ENCODE results near the gene MASP2.
"Not testable (repeated sequence)": the region's sequence is repeated elsewhere in the genome, so short reads cannot be mapped to it uniquely, and the experiment has no call there.

The MASP2 gene

DNA sequence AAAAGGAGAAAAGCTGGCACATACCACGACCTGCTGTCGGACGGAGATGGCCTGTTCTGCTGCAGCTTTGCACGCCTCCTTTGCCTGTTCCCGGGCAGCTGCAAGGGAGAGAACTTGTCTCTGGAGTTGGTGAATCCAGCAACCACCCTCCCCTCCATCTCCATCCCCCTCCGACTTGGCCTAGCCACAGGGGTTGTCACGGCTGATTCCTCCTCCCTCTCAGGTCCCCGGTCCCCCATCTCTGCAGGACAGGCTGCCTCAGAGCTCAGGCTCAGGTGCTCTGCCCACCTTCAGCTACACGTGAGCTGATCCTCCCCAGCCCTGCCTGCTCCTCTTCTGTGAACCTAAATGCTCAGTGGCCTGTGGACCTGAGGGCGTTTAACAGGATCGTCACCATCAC is 23.8 kb upstream of the MASP2 start:
- TF ChIP-seq, protein P1, sequence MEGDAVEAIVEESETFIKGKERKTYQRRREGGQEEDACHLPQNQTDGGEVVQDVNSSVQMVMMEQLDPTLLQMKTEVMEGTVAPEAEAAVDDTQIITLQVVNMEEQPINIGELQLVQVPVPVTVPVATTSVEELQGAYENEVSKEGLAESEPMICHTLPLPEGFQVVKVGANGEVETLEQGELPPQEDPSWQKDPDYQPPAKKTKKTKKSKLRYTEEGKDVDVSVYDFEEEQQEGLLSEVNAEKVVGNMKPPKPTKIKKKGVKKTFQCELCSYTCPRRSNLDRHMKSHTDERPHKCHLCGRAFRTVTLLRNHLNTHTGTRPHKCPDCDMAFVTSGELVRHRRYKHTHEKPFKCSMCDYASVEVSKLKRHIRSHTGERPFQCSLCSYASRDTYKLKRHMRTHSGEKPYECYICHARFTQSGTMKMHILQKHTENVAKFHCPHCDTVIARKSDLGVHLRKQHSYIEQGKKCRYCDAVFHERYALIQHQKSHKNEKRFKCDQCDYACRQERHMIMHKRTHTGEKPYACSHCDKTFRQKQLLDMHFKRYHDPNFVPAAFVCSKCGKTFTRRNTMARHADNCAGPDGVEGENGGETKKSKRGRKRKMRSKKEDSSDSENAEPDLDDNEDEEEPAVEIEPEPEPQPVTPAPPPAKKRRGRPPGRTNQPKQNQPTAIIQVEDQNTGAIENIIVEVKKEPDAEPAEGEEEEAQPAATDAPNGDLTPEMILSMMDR (conservative IDR thresholded peaks at IDR 0.05; ENCODE audit: control insufficient read depth, insufficient read depth, low read depth, low read length) = no peak
- H3K4me3 ChIP-seq (ENCODE audit: control insufficient read depth, low read depth, low read length) = no peak overlapping the region
- DNase-seq (ENCODE audit: low read depth) = no peak

- H3K4me3 ChIP-seq (ENCODE audit: control insufficient read depth, low read depth, low read length) = no peak overlapping the region
- no peak for DNase-seq (ENCODE audit: low read depth)
- TF ChIP-seq, protein P1 (conservative IDR thresholded peaks at IDR 0.05; ENCODE audit: control insufficient read depth, insufficient read depth, low read depth, low read length) = no peak
Measured at GRCh38 chr1:11068600-11069473, 21.8 kb upstream of the MASP2 start.

DNA sequence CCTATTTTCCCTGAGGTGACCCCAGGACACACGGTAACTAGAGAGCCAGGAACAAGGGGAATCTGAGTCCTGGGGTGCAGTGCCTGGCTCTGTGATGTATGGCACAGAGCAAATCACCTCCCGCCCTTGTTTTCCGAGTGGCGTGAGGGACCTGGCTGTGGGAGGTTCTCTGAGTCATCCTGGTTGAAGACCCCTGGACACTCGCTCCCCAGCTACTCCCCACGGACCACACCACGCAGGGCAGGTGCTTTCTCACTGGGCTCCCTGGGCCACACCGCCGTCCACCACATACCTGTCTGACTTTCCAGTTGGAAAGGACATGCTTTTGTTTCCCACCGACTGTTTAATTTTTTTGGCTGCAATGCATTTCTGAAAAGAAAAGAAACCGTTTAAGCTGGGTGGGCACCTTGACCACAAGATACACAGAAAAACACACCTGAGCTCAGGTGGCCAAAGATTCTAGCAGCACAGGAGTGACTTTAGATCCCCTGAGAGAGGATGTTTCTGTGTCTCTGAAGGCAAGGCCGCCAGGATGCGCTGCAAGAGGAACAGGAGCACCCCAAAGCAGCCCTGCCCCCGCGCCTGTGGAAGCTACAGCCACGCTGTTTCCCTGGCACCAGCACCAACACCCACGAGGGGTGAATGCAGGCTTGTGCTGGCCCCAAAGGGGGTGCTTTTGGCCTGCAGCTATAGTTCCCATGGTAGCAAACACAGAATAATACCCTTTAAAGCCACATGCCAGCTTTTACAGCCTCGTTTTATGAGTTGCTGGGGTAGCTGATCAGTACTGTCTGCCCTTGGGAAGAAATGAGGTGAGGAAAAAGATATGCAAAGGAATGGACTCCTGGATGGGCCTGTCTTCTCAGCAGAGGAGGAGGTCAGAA is 20.9 kb upstream of the MASP2 start:
- TF ChIP-seq, protein P1 (conservative IDR thresholded peaks at IDR 0.05; ENCODE audit: control insufficient read depth, insufficient read depth, low read depth, low read length) = no peak
- DNase-seq (ENCODE audit: low read depth) = no peak
- H3K4me3 ChIP-seq (ENCODE audit: control insufficient read depth, low read depth, low read length) = no peak overlapping the region

DNA sequence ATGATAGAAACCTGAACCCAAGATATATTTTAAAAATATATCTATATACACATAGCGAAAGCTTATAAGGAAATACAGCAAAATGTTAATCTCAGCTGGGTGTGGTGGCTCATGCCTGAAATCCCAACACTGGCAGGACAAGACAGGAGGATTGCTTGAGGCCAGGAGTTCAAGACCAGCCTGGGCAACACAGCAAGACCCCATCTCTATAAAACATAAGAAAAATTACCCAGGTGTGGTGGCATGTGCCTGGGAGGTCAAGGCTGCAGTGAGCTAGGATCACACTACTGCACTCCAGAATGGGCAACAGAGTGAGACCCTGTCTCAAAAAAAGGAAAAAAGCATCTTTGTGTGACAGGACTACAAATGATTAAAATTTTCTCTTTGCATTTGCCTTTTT is 18.8 kb upstream of the MASP2 start:
- no peak for DNase-seq (ENCODE audit: low read depth)
- TF ChIP-seq, protein P1 (conservative IDR thresholded peaks at IDR 0.05; ENCODE audit: control insufficient read depth, insufficient read depth, low read depth, low read length) = no peak

GRCh38 chr1:11064942-11065341 is 17.9 kb upstream of the MASP2 start:
- TF ChIP-seq, protein P1 (conservative IDR thresholded peaks at IDR 0.05; ENCODE audit: control insufficient read depth, insufficient read depth, low read depth, low read length) = no peak
- DNase-seq (ENCODE audit: low read depth) = no peak
- no peak overlapping the region for H3K4me3 ChIP-seq (ENCODE audit: control insufficient read depth, low read depth, low read length)

More for the DNA sequence above, 18.8 kb upstream of the MASP2 start:
- H3K4me3 ChIP-seq (ENCODE audit: control insufficient read depth, low read depth, low read length) = no peak overlapping the region

GRCh38 chr1:11063937-11064537 is 17.0 kb upstream of the MASP2 start:
- DNase-seq (ENCODE audit: low read depth); H3K4me3 ChIP-seq (ENCODE audit: control insufficient read depth, low read depth, low read length): not testable (repeated sequence)
